ENCODE measurements around the gene TACC2.

DNA sequence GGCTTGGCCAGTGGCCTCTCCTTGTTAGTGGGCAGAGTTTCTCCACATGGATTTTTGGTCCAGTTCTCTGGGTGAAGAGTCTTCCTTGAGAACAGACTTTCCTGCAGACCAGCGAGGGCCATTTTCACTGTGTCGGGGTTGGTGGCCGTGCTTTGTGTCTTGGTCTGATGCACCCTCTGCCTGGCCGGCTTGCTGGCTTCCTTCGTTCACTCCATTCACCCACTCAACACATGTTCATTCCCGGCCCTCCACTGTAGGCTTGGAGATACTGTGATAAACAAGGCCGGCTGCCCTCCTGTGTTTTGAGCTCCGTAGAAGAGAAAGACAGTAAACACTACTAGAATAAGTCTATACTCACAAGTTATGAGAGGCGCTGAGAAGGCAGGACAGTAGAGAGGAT, 205.3 kb downstream of the TACC2 start:
- TF ChIP-seq, protein P1, sequence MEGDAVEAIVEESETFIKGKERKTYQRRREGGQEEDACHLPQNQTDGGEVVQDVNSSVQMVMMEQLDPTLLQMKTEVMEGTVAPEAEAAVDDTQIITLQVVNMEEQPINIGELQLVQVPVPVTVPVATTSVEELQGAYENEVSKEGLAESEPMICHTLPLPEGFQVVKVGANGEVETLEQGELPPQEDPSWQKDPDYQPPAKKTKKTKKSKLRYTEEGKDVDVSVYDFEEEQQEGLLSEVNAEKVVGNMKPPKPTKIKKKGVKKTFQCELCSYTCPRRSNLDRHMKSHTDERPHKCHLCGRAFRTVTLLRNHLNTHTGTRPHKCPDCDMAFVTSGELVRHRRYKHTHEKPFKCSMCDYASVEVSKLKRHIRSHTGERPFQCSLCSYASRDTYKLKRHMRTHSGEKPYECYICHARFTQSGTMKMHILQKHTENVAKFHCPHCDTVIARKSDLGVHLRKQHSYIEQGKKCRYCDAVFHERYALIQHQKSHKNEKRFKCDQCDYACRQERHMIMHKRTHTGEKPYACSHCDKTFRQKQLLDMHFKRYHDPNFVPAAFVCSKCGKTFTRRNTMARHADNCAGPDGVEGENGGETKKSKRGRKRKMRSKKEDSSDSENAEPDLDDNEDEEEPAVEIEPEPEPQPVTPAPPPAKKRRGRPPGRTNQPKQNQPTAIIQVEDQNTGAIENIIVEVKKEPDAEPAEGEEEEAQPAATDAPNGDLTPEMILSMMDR (IDR thresholded peaks at IDR 0.05), result no peak
- TF ChIP-seq EZH2phosphoT487 (IDR thresholded peaks at IDR 0.05), result no peak
